ENCODE results near the gene SCP2. TPM values are rescaled to one million over a fixed set of nuclear protein-coding genes. Genes with fewer than 3 reads are reported as not detected.
A peak's percentile ranks its signal among the peaks of the same experiment; 100 is the strongest.

The SCP2 gene
- total and polyA plus RNA-seq, 2 experiments from 2014 or later: 131 to 236 TPM

DNA sequence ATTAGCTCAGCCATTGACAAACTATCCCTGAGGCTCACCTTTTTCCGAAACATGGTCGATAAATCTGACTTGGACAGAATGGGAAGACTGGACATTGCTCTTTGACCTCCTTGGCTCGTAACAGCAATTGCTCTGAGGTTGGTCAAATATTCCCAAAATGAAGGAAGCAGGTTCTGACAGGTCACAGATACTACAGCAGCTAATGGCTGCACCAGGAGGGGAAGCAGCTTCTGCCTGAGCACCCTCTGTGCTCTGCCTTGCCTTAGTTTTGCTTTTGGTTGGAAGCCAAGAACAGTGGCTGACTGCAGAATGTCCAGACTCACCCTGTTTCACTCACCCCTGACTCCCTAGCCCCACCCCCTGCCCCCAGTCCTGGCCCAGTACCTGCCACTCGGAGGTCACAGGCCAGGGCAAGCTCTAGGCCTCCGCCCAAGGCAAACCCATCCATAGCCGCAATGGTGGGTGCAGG is 20.9 kb upstream of the SCP2 start:
- peaks cover 15% of the 10 kb centered on the region for H3K4me1 ChIP-seq (ENCODE audit: low read depth)
- no peaks in the 10 kb centered on the region for H3K9me3 ChIP-seq (ENCODE audit: low read depth)
- no peaks in the 10 kb centered on the region for H3K36me3 ChIP-seq
- no peaks in the 10 kb centered on the region for H3K27me3 ChIP-seq
- peak overlapping the region; percentile 83 for H3K27ac ChIP-seq
- no peak overlapping the region for H3K4me3 ChIP-seq
- DNase-seq (ENCODE audit: low read depth in 1 of 2, low spot score in 1 of 2): no peak
- TF ChIP-seq, protein P1, sequence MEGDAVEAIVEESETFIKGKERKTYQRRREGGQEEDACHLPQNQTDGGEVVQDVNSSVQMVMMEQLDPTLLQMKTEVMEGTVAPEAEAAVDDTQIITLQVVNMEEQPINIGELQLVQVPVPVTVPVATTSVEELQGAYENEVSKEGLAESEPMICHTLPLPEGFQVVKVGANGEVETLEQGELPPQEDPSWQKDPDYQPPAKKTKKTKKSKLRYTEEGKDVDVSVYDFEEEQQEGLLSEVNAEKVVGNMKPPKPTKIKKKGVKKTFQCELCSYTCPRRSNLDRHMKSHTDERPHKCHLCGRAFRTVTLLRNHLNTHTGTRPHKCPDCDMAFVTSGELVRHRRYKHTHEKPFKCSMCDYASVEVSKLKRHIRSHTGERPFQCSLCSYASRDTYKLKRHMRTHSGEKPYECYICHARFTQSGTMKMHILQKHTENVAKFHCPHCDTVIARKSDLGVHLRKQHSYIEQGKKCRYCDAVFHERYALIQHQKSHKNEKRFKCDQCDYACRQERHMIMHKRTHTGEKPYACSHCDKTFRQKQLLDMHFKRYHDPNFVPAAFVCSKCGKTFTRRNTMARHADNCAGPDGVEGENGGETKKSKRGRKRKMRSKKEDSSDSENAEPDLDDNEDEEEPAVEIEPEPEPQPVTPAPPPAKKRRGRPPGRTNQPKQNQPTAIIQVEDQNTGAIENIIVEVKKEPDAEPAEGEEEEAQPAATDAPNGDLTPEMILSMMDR (IDR thresholded peaks at IDR 0.05; ENCODE audit: low read depth, low read length): no peak

DNA sequence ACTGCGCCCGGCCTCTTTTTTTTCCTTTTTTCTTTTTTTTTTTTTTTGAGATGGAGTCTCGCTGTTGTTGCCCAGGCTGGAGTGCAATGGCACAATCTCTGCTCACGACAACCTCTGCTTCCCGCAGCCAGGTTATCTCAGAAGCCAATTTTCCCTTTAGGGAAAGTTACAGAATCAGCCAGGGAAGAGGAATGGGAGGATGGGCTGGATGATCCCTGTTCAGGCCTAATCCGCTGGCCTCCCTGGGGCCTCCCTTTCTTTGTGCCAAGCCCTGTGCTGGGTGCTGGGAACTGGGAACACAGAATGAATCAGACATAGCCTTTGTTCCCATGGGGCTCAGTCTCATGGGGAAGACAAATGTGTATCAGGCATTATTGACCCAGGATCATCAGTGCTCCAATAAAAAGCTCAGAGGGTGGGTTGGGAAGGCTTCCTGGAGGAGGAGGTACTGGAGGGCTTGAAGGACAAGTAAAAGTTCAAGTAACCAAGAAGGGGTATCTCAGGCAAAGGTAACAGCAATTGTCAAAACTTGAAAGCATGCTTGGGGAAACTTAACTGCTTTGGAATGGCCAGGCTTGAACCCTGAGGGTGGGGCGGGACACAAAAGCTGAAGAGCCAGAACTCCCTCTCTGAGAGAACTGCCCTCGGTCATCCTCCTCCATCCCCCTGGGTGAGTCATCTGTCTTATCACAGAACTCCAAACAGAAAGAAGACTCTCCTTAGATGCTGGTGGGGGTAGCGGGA is 19.8 kb upstream of the SCP2 start:
- no peak overlapping the region for H3K4me3 ChIP-seq
- no peaks in the 10 kb centered on the region for H3K9me3 ChIP-seq (ENCODE audit: low read depth)
- DNase-seq (ENCODE audit: low read depth in 1 of 2, low spot score in 1 of 2): no peak
- H3K27ac ChIP-seq: no peak overlapping the region
- no peaks in the 10 kb centered on the region for H3K36me3 ChIP-seq
- no peaks in the 10 kb centered on the region for H3K27me3 ChIP-seq
- TF ChIP-seq, protein P1 (IDR thresholded peaks at IDR 0.05; ENCODE audit: low read depth, low read length): no peak
- peaks cover 15% of the 10 kb centered on the region for H3K4me1 ChIP-seq (ENCODE audit: low read depth)

DNA sequence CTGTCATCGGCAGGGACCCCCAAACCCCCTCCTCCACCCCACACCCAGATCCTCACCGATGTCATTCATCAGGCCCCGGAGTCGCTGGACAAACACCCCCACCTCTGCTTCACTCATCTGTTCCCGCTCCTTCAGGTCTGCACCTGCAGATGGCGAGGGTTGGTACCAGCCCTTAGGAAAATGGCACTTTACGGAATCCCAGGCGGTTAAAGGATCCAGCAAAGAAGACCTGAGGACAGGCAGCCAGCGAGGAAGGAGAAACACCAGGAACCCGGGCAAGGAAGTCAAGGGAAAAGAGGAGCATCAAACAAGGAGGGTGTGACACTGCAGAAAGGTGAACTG is 19.3 kb upstream of the SCP2 start:
- Histone ChIP-seq H3K27ac (no peak overlapping the region), H3K4me1 (ENCODE audit: low read depth) (peaks cover 15% of the 10 kb centered on the region), H3K27me3 (no peaks in the 10 kb centered on the region), H3K4me3 (no peak overlapping the region), H3K9me3 (ENCODE audit: low read depth) (no peaks in the 10 kb centered on the region), H3K36me3 (no peaks in the 10 kb centered on the region)
- TF ChIP-seq, protein P1 (IDR thresholded peaks at IDR 0.05; ENCODE audit: low read depth, low read length): no peak
- no peak for DNase-seq (ENCODE audit: low read depth in 1 of 2, low spot score in 1 of 2)

DNA sequence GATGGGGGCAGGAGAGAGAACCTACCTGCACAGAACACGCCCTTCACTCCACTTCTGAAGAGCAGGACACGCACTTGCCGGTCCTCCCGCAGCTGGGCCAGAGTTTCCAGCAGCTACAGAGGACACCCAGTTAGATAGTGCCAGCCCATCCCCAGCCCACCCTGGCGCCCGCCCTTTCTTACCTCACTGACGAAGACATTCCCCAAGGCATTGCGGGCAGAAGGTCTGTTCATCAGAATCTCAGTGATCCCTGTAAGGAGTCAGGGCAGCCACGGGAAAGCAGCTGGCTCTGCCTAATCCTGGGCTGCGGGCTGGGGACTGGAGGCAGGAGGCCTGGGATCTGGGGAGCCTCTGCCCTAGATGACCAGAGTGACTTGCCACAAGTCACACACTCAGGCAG is 15.5 kb upstream of the SCP2 start:
- H3K27me3 ChIP-seq: no peaks in the 10 kb centered on the region
- TF ChIP-seq, protein P1 (IDR thresholded peaks at IDR 0.05; ENCODE audit: low read depth, low read length): no peak
- peaks cover 6% of the 10 kb centered on the region for H3K4me1 ChIP-seq (ENCODE audit: low read depth)
- no peak overlapping the region for H3K4me3 ChIP-seq
- H3K36me3 ChIP-seq: no peaks in the 10 kb centered on the region
- DNase-seq (ENCODE audit: low read depth in 1 of 2, low spot score in 1 of 2): no peak
- no peak overlapping the region for H3K27ac ChIP-seq
- H3K9me3 ChIP-seq (ENCODE audit: low read depth): no peaks in the 10 kb centered on the region

DNA sequence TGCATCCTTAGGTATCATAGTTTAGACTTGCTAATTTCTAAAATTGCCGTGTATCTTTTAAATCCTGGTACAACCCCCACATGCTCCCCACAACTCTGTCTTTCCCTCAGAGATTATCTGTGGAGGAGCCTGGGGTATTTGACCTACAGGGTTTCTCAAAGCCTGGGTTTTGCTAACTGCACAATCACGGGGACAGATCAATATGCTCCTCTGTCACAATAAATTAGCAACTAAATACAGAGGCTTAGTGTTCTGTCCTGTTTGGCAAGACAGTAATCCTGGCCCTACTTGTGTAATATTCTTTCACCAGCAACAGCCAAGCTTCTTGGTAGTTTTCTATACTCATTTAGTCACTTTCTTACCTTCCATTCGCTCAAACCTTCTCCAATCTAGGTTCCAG is 14.1 kb upstream of the SCP2 start:
- H3K4me1 ChIP-seq (ENCODE audit: low read depth): peaks cover 6% of the 10 kb centered on the region
- H3K36me3 ChIP-seq: no peaks in the 10 kb centered on the region
- no peaks in the 10 kb centered on the region for H3K27me3 ChIP-seq
- no peak overlapping the region for H3K4me3 ChIP-seq
- no peak overlapping the region for H3K27ac ChIP-seq
- DNase-seq (ENCODE audit: low read depth in 1 of 2, low spot score in 1 of 2): no peak
- no peaks in the 10 kb centered on the region for H3K9me3 ChIP-seq (ENCODE audit: low read depth)
- TF ChIP-seq, protein P1 (IDR thresholded peaks at IDR 0.05; ENCODE audit: low read depth, low read length): no peak
